BJ (cell line): ENCODE results near the gene FUNDC2. TPM values are rescaled to one million over a fixed set of nuclear protein-coding genes. Genes with fewer than 3 reads are reported as not detected.

Experiments
- CTCF ChIA-PET: fragments of 350-600 bp; formaldehyde crosslinking; extraction: SDS; loops from one replicate; lab custom pipeline; 2021; ENCODE audit warnings: antibody characterized with exemption, inconsistent platforms; lab: Yijun Ruan, JAX
- POLR2A ChIA-PET: fragments of 300-600 bp; sonication (Branson Sonifier 250); formaldehyde crosslinking; extraction: SDS; loops from one replicate; lab custom pipeline; 2021; ENCODE audit warnings: antibody characterized with exemption; lab: Charles Lee
- DNase-seq: peaks from one replicate; pipeline ENCODE4 v3.0.0-alpha.2; 2011; ENCODE audit warnings: low read depth
- H3K27me3 ChIP-seq: 2 replicates; pipeline ENCODE4 v1.6.0; 2011; ENCODE audit warnings: low read length; ENCODE audit not compliant: control insufficient read depth, insufficient read depth
- H3K36me3 ChIP-seq: 2 replicates; pipeline ENCODE4 v1.5.1; 2011; ENCODE audit warnings: low read length; ENCODE audit not compliant: control insufficient read depth, insufficient read depth
- H3K4me3 ChIP-seq: 2 replicates; pipeline ENCODE4 v1.5.1; 2011; ENCODE audit warnings: low read depth, mild to moderate bottlenecking, control low read depth, low read length
- CTCF ChIP-seq: IDR thresholded peaks from 2 replicates; pipeline ENCODE4 v1.5.1; 2011; ENCODE audit warnings: low read depth, mild to moderate bottlenecking, control low read depth, inconsistent platforms, low read length, moderate library complexity; ENCODE audit not compliant: insufficient read depth
- polyA plus RNA-seq: library from polyadenylated mRNA; depleted of rRNA; stranded (reverse); fragments of >200 nt; gene quantifications from 2 replicates; pipeline ENCODE4 v1.2.3, GENCODE V29; 2011; rRNA removed

FUNDC2 gene
- polyA plus RNA-seq, 1 experiment = 65.2 TPM

- CTCF ChIA-PET = interaction anchor here (0.7 to 1.7 kb wide), 4 partner anchors 23 to 169 kb away, joined by 3 to 7 read pairs (median 4); no protein-coding TSS in a partner anchor
- DNase-seq = no peak
- POLR2A ChIA-PET = no interaction called here
Measured at GRCh38 chrX:155086961-155087735, 60.5 kb downstream of the FUNDC2 start.

GRCh38 chrX:155094468-155095061 lies 67.9 kb downstream of the FUNDC2 start:
- POLR2A ChIA-PET = no interaction called here

More at GRCh38 chrX:155086961-155087735, 60.5 kb downstream of the FUNDC2 start:
- Histone ChIP-seq H3K27me3 (no peaks in the 10 kb centered on the region), H3K4me3 (no peak overlapping the region), H3K36me3 (no peaks in the 10 kb centered on the region; the same call in none of the 2 replicates)
- no peak for TF ChIP-seq CTCF

GRCh38 chrX:155105919-155106318 lies 79.3 kb downstream of the FUNDC2 start:
- DNase-seq = no peak
- POLR2A ChIA-PET = no interaction called here
- no peak overlapping the region for H3K4me3 ChIP-seq
- H3K36me3 ChIP-seq = no peaks in the 10 kb centered on the region
- CTCF ChIA-PET = interaction anchor here (1.3 kb wide), 1 partner anchor 11 kb away, joined by 4 read pairs; no protein-coding TSS in a partner anchor
- no peak for TF ChIP-seq CTCF
- H3K27me3 ChIP-seq = no peaks in the 10 kb centered on the region

More at GRCh38 chrX:155094468-155095061, 67.9 kb downstream of the FUNDC2 start:
- H3K36me3 ChIP-seq = no peaks in the 10 kb centered on the region
- CTCF ChIA-PET = interaction anchor here (0.7 to 1.8 kb wide), 8 partner anchors 9 to 125 kb away, joined by 3 to 5 read pairs (median 4); partner anchors contain the start of gene BRCC3
- no peaks in the 10 kb centered on the region for H3K27me3 ChIP-seq
- no peak for DNase-seq
- H3K4me3 ChIP-seq = no peak overlapping the region
- peak; percentile 61 for TF ChIP-seq CTCF

- Histone ChIP-seq H3K27me3 (no peaks in the 10 kb centered on the region), H3K4me3 (no peak overlapping the region), H3K36me3 (no peaks in the 10 kb centered on the region)
- DNase-seq = no peak
- TF ChIP-seq CTCF = no peak
- POLR2A ChIA-PET = no interaction called here
- CTCF ChIA-PET = no interaction called here
Measured at GRCh38 chrX:155108427-155108826, 81.8 kb downstream of the FUNDC2 start.

Other genes with a start within 250 kb of the FUNDC2 start
- gene MPP1, start 221.4 kb upstream of the FUNDC2 start, polyA plus RNA-seq = 14.2 and 14.7 TPM in 2 replicates
- not detected in 2 replicates for gene SMIM9, start 192.2 kb upstream of the FUNDC2 start, polyA plus RNA-seq
- 6.5 and 7.1 TPM in 2 replicates for gene F8A1, start 140.5 kb upstream of the FUNDC2 start, polyA plus RNA-seq
- gene F8, start 4.1 kb upstream of the FUNDC2 start, polyA plus RNA-seq = 2.7 and 3.4 TPM in 2 replicates
- gene CMC4, start 44.3 kb downstream of the FUNDC2 start, polyA plus RNA-seq = 10.0 and 13.4 TPM in 2 replicates
- 1.2 and 5.4 TPM in 2 replicates for gene MTCP1, start 44.3 kb downstream of the FUNDC2 start, polyA plus RNA-seq
- 11.6 and 16.1 TPM in 2 replicates for gene BRCC3, start 44.7 kb downstream of the FUNDC2 start, polyA plus RNA-seq
- gene VBP1, start 189.6 kb downstream of the FUNDC2 start, polyA plus RNA-seq = 11.3 and 30.7 TPM in 2 replicates
- gene RAB39B, start 237.6 kb downstream of the FUNDC2 start, polyA plus RNA-seq = 0.26 and 0.29 TPM in 2 replicates